Measurements from ENCODE around the gene LRRC28.

Gene LRRC28

DNA sequence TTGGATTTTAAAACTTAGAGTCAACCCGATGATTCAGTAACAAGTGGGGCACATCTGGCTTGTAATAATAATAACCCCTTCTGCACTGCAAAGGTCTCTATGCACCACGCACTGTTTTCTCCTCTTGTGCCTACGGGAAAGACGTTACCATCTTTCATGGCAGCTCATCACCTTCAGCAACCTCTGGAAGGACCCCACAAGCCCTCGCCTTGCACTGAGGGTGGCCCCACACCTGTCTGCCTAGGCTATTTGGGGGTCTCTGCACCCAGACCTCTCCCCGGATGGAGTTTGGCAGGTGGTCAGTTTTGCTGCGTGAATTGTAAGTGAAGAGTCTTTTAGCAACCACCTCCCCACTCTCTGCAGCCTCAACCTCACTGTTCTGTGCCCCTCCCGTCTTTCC lies 175.9 kb downstream of the LRRC28 start:
- H3K4me3 ChIP-seq (ENCODE audit: low read depth, low read length) = no peak overlapping the region
- no peak for DNase-seq (ENCODE audit: low read depth)

DNA sequence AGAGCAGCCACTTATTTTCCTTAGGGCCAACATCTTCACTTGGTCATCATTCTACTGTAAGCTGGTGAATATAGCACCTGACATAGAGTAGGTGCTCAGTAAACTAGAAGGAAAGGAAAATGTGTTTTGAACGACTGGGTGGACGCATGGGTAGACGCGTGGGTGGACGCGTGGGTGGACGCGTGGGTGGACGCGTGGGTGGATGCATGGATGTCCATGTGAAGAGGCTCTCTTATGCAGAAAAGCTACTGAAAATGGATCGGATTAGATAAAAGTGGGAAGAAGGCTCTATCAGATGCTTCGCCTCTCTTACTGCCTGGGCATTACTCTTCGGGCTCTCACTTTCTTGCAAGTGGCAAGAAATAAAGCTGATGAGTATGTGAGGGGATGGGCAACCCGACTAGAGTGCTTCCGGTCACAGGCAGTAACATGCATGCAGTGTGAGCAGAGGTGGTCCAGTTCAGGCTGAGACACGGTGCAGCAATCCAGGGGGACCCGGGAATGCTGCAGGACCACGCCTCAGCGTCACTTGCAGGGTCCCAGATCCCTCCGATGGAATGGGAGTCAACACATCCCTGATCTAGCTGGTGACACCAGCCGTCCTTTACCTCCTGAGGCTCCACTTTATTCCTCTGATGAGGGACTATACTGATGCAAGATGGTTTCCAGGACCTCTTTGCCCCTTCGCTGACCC lies 176.5 kb downstream of the LRRC28 start:
- no peak for DNase-seq (ENCODE audit: low read depth)
- H3K4me3 ChIP-seq (ENCODE audit: low read depth, low read length) = no peak overlapping the region

DNA sequence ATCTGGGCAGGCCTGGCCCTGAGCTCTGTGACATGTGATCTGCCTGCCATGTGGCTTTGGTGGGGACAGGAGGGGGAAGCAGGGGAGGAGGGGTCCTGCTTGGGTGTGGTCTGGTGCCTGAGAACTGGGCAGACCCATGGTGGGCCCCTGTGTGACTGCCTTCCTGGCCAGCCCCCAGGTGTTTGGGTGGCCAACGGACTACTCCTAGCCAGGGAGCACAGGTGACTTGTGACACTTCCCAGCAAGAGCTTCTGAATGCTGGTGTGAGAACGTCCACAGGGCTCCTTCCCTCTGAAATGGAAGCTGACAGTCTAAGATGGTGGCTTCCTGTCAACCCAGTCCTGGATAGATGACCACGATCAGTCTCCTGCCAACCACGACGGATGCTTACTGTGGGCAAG lies 178.4 kb downstream of the LRRC28 start:
- DNase-seq (ENCODE audit: low read depth) = no peak

DNA sequence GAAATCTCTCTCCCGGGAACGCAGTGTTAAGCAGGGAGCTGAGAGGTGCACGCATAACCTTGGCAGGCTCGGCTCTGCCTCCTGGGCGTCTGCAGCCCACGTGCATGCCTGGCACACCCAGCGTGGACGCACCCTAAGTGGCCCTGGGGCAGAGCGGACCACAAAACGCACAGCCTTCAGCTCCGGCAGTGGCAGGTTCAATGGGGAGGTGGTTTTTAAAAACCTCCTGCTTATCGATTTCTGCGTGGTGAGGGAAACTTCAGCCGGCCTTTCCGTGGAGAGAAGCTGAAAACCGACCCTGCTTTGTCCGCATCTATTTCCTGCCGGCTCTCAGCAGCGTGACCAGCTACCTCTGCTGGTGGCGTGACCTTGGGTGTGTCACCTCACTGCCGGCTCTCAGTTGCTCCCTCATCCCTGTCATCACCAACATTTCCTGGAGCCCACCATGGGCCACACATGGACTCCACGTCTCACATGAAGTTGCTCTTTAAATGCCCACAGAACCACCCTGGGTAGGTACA lies 179.7 kb downstream of the LRRC28 start:
- H3K4me3 ChIP-seq (ENCODE audit: low read depth, low read length) = no peak overlapping the region
- DNase-seq (ENCODE audit: low read depth) = no peak

More for the DNA sequence above, 178.4 kb downstream of the LRRC28 start:
- no peak overlapping the region for H3K4me3 ChIP-seq (ENCODE audit: low read depth, low read length)

DNA sequence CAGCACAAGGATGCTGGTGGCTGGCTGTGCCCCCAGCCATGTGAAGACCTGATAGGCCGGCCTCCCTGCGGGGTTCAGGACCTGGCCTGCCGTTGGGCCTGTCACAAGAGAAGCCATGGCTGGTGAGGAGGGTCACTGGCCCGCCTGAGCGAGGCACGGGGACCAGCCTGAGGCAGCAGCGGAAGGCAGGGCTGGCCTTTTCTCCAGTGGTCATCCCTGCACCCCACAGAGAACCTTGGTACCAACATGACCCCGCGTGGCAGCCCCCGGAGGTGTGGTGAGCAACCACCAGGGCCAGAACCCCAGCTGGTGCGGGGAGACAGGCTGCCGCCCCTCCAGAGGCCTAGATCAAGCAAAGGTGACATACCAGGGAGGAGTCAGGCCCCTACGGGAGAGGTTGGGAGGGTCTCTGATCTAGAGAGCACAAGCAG lies 180.4 kb downstream of the LRRC28 start:
- no peak for DNase-seq (ENCODE audit: low read depth)
- H3K4me3 ChIP-seq (ENCODE audit: low read depth, low read length) = no peak overlapping the region

DNA sequence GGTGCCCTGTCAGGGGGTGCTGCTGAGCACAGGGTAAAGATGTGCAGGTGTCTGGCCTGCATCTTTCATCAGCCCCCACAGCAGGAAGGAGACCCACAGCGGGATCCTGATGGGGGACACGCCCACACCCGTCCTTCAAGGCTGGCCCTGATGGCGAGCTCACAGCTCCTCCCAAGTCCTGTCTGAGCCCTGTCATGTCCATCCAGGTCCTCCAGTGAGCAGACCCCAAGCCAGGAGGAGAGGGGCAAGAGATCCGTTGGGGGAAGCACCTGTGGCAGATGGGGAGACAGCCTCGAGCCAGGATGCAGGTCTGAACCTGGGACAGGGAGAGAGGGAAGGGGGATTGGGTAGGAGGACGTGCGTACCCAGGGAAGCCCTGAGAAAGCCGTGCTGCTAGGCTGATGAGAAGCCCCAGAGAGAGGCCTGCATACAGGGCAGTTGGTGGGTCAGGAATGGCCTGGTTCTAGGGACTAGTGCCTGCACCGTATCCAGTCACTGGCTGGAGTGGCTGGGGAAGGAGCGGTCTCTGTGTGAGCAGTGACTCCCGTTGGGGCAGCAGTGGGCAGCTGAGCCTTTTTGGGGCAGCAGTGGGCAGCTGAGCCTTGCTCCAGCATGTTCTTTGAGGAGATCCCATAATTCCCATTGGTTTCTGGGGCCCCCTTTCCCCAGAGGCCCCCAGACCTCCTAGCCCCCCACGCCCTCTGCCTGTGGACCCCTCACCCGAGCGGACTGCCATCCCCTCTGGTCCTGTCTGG lies 181.2 kb downstream of the LRRC28 start:
- no peak overlapping the region for H3K4me3 ChIP-seq (ENCODE audit: low read depth, low read length)
- no peak for DNase-seq (ENCODE audit: low read depth)

DNA sequence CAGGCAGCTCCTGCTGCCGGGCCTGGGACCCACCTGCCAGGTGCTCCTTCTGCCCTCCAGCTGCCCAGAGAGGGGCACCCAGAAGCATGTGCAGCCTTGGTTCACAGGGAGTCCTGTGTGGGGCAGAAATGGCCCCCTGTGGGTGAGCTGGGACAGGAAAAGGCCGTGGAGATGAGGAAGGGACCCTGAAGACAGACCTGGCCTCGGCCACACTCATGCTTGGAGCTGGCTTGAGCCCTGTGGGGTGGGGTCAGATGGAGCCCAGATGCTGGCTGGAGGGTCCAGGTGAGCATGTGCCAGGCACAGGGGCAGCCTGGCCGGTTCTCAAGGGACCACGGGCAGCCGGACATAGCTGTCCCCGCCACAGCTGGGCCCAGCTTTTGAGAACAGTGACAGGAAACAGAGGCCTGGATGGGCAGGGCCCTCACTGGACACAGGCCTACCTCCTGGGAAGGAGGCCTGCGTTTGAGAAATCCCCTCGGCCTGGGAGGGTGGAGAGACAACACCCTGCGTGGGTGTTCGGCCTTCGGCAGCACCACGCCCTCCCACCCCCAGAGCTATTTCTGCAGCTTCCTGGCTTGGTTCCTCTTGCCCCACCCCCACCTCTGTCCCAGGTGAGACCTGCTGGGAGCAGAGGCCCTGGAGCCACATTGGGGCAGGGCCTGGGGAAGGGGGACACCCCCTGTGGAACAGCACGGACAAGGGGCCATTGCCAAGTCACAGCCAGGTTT lies 181.9 kb downstream of the LRRC28 start:
- DNase-seq (ENCODE audit: low read depth) = no peak
- H3K4me3 ChIP-seq (ENCODE audit: low read depth, low read length) = no peak overlapping the region

DNA sequence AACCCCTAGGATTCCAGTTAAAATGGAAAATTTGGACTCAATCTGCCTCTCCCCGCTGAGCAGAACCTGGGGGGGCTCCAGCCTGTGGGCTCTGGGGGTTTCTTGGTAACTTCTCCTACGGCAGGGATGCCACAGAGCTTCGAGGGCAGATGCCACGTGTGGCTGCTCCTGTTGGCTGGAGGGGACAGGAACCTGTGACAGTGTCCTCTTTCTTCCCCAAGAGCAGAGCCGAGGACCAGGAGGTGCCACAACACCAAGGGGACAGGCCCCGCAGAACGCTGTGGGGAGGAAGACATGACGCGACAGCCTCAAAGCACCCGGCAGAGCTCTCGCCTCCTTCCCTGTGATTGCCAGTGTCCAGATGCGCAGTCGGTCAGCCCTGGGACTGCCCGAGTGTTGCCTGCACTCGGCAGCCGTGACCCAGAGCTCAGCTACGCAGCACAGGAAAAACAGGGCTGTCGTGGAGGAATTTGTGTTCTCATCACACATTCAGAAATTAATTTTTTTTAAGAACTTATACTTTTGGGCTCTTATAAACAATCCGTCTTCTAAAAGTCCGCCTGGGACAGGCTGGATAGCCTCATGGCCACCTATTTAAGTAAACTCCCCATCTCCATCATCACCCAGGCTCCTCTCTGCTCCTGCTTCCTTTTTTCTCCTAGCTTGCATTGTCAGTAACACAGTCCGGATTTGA lies 182.6 kb downstream of the LRRC28 start:
- H3K4me3 ChIP-seq (ENCODE audit: low read depth, low read length) = no peak overlapping the region
- DNase-seq (ENCODE audit: low read depth) = no peak

DNA sequence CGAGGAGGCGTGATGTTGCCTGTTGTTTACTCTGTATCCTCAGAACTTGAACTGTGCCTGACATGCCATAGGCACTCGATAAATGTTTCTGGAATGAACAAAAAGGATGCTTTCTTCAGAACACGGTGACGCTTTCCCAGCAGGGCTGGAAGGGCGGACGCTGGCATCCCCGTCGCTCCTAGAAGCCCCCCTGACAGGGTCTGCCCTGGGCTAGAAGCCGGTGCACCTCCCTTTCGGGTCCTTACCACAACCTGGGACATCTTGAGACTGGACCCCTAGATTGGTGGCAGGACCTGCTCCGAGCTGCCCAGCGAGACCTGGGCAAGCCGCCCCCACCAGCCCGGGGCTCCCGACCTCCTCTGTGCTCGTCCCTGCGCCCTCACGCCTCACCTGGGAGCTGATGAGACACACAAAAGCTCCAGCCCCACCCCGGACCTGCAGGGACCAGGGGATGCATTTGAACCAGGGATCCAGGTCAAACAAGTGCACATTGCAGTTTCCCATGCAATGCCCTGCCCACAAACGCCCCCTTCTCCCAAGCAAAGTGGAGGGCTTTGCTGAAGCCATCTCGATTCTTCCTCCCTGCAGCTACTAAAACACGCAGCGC lies 183.3 kb downstream of the LRRC28 start:
- no peak for DNase-seq (ENCODE audit: low read depth)
- H3K4me3 ChIP-seq (ENCODE audit: low read depth, low read length) = no peak overlapping the region

DNA sequence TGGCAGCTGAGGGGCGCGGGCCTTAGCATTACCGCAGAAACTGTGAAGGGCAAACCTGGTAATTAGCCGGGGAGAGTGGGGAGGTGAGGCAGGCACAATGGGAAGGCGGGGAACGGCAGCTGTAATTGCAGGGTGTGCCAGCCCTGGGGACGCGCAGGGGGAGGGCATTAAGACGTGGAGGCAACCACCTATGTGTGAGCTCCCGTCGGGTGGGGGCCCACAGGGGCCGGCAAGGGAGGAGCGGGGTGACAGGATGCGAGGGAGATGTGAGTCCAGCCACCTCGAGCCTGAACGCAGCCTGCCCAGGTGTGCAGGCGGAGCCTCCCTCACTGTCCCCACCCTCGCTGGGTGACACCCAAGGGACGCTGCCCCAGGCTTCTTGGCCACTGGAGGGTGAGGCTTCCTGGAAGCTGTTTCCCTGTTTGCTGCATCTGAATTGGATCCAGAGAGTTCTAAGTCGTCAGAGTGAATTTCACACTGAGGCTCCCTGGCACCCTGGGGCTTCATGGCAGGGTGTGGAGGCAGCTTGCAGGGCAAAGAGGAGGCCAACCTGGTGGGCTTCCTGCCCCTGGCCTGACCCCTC lies 183.9 kb downstream of the LRRC28 start:
- no peak overlapping the region for H3K4me3 ChIP-seq (ENCODE audit: low read depth, low read length)
- DNase-seq (ENCODE audit: low read depth) = no peak

DNA sequence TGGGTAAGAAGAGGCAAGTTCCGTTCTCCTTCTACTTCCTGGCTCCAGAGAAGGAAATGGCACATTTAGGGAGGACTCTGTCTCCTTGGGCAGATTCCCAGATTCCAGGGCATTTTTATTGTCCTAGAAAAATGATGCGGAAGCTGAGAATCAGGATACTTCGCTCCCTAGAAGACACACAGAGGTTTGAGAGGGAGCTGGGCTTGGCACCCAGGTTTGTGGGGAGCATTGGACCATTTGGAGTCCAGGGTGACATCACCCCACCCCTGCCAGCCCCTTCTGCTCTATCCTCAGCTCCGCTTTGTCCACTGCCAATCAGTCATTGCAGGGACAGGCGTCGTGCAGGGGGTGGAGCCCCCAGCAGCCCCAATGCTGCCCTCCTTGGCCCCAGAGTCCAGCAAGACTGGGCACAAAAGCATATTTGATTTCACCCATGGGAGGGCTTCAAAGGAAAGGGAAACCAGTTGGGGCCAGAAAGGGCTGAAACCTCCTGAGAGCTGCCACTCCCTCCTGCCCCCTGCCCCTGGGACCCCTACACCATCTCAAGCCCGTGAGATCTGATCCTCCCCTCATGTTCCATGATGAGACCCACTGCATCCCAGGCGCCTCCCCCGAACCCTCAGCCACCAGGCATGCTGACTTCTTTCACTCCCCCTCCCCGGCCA lies 184.7 kb downstream of the LRRC28 start:
- no peak overlapping the region for H3K4me3 ChIP-seq (ENCODE audit: low read depth, low read length)
- DNase-seq (ENCODE audit: low read depth) = no peak

DNA sequence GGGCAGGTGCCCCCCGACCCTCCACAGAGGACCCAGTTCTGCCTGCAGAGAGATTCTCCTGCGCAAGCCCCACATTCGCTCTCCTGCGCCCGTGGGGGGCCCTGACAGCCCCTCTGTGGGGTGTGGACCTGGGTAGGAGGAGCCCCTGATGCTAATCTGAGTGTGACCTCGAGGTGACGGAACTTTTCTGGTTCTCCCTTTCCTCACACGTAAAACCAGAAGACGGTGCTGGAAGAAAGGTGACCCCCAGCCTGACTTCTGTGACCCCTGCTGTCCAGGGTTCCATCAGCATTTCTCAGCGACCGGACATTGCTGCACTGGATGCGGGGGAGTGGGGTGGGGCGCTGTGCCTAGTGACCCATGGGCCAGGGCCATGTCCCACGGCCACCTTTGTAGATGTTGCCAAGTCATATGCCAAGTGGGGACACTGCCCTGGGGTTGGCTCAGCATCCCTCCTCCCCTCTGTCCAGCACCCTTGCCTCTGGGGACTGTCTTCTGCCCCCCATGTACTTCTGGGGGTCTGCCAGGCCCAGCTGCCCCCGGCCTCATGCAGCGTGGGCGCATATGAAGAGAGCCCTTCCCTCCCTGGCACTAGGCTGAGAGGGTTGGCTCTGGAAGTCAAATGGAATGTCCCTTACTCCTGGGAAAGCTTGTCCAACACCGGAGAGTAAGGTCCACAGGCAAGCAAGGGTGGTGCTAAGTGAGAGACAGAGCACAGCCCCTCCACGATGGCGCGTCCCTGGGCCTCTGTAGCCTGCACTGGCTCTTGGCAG lies 185.4 kb downstream of the LRRC28 start:
- no peak for DNase-seq (ENCODE audit: low read depth)

DNA sequence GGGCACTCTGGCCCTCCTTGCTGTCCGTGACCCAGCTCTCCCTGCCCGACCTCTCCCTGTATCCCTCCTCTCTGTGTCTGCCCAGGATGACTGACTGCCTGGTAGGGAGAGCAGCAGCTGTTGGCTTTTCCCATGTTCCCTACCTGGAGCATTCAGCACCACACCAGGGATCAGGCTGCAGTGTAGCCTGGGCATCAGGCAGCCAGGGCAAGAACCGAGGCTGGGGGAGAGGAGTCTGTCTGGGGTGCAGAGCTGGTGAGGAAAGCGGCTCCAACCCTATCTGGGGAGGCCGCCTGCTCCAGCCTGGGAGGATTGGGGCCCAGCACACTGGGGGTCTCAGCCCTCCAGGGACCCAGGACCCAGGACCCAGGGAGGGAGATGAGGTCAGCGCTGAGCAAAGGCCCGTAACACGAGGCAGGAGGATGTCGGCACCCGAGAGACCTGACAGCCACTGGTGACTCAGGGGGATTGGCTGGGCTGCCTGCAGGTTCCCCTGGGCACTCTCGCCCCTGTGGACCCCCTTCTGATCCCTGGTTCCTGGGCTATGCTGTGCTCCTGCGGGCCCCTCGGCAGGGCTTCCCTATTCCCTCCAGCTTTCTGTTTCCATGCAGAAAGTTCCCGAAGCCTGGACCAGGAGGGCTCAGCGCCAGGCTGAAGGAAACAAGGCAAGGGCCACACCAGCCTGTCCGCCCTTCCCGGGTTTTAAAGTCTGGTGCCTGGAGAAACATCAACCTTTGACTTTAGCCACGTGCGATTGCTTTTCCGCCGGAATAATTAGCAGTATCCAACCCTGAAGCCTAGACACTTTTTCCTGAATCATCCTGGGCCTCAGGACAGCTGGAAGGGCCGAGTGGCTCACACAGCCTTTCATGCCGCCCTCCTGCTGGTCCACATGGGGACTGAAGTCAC lies 186.3 kb downstream of the LRRC28 start:
- no peak for DNase-seq (ENCODE audit: low read depth)
- H3K4me3 ChIP-seq (ENCODE audit: low read depth, low read length) = no peak overlapping the region

More for the DNA sequence above, 185.4 kb downstream of the LRRC28 start:
- H3K4me3 ChIP-seq (ENCODE audit: low read depth, low read length) = no peak overlapping the region

DNA sequence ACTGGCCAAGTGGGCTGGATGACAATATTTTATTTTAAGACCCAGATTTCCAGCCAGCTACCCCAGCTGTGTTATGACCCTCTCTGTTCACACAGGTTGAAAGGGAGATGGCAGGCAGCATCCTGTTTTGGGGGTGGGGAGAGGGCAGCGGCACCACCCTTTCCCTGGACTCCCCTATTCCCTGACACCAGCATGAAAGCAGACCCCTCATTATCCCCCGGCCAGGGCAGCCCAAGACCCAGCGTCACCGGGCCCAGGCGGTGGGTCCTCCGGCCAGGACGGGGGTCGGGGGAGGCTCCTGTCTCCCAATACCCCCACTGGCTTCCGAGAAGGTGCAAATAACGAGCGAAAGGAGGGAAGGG lies 186.9 kb downstream of the LRRC28 start:
- DNase-seq (ENCODE audit: low read depth) = no peak
- H3K4me3 ChIP-seq (ENCODE audit: low read depth, low read length) = no peak overlapping the region

DNA sequence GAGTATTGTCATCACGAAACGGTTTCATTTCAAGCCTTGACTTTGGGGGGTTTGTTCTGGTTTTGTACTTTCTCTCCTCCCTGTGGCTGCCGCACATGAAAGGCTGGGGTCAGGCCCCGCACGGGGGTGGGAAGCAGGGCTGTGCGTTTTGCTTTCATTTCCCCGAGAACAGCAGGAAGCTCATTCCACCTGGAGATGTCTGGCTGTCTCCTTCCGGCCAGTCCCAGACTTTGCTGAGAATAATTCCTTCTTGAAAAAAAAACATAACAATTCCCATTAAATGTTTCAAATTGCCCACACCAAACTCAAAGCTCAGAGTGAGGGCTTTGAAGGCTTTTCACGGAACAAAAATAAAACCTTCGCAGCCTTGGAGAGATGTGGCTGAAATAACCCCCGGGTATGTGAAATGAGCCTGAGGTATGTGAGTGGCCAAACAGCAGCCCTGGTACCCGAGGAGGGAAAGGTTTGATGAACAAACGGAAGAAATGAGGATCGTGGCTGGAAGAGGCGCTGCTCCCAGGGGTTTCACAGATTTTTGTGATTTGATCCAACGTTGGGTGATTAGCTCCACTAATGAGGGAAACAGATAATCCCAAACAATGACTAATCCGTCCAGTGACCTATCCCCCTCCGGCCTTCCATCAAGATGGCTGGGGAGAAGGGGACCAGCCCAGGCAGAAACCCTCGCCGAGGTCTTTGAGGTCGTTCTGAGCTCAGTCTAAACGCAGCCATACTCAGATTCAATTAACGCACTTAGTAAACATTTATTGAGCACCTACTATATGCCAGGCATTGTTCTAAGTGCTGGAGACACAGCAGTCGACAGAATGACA lies 187.6 kb downstream of the LRRC28 start:
- no peak for DNase-seq (ENCODE audit: low read depth)
- no peak overlapping the region for H3K4me3 ChIP-seq (ENCODE audit: low read depth, low read length)

DNA sequence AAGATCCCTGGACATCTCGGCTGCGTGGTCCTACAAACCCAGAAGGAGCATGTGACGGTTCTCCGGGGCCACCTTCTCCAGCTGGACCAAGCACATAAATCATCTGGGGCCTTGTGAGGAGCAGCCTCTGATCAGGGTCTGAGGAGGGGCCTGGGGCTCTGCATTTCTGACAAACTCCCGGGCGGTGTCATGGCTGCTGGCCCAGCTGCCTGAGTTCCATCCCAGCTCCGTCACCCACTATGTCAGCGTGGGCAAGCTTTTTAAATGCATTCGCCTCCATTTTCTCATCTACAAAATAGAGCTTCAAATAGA lies 188.2 kb downstream of the LRRC28 start:
- no peak for DNase-seq (ENCODE audit: low read depth)
- H3K4me3 ChIP-seq (ENCODE audit: low read depth, low read length) = no peak overlapping the region
